OCI-LY1 (cell line): ENCODE data around the gene PDE3B.
"Not testable (repeated sequence)": the region's sequence is repeated elsewhere in the genome, so short reads cannot be mapped to it uniquely, and the experiment has no call there.

Source experiments
- H2AFZ ChIP-seq: fragments of 200-600 bp; sonication (generic), shearing (Covaris generic); 2 replicates; pipeline ENCODE4 v1.6.0; 2014; ENCODE audit warnings: antibody characterized with exemption, mild to moderate bottlenecking, low read length
- H3F3A ChIP-seq: fragments of 200-600 bp; sonication (generic), shearing (Covaris generic); 2 replicates; pipeline ENCODE4 v1.6.0; 2014; ENCODE audit warnings: mild to moderate bottlenecking, antibody characterized with exemption, low read length, moderate library complexity; ENCODE audit not compliant: insufficient read depth
- H3K27ac ChIP-seq: fragments of 200-600 bp; sonication (generic); 2 replicates; pipeline ENCODE4 v1.5.1; 2014; ENCODE audit warnings: low read length, mixed run types, mild to moderate bottlenecking, low read depth; ENCODE audit not compliant: poor library complexity, severe bottlenecking
- H3K27me3 ChIP-seq: fragments of 200-600 bp; sonication (generic); 2 replicates; pipeline ENCODE4 v1.6.0; 2014; ENCODE audit warnings: antibody characterized with exemption, mild to moderate bottlenecking, low read length, moderate library complexity; ENCODE audit not compliant: insufficient read depth
- H3K36me3 ChIP-seq: fragments of 200-600 bp; sonication (generic); 2 replicates; pipeline ENCODE4 v1.6.1; 2014; ENCODE audit warnings: mild to moderate bottlenecking, antibody characterized with exemption, low read length, moderate library complexity, mixed read lengths; ENCODE audit not compliant: insufficient read depth
- H3K4me1 ChIP-seq: fragments of 200-600 bp; sonication (generic); 2 replicates; pipeline ENCODE4 v1.5.1; 2014; ENCODE audit warnings: mild to moderate bottlenecking, low read length, moderate library complexity; ENCODE audit not compliant: insufficient read depth, severe bottlenecking
- H3K4me2 ChIP-seq: fragments of 200-600 bp; sonication (generic), shearing (Covaris generic); 2 replicates; pipeline ENCODE4 v1.6.1; 2014; ENCODE audit warnings: low read length
- H3K4me3 ChIP-seq: fragments of 200-600 bp; sonication (generic); 2 replicates; pipeline ENCODE4 v1.5.1; 2014; ENCODE audit warnings: low read length, low read depth, mild to moderate bottlenecking, mixed read lengths; ENCODE audit not compliant: poor library complexity, severe bottlenecking
- H3K79me2 ChIP-seq: fragments of 200-600 bp; shearing (Covaris generic); 2 replicates; pipeline ENCODE4 v1.6.1; 2016; ENCODE audit warnings: mixed run types, low read length, mixed read lengths; ENCODE audit not compliant: insufficient read depth
- H3K9ac ChIP-seq: fragments of 200-600 bp; sonication (generic), shearing (Covaris generic); 2 replicates; pipeline ENCODE4 v1.6.1; 2014; ENCODE audit warnings: mild to moderate bottlenecking, low read length, mixed read lengths
- H3K9me2 ChIP-seq: fragments of 200-600 bp; sonication (generic), shearing (Covaris generic); 2 replicates; pipeline ENCODE4 v1.6.1; 2014; ENCODE audit warnings: low read depth, mild to moderate bottlenecking, low read length, mixed read lengths
- H3K9me3 ChIP-seq: fragments of 200-600 bp; shearing (Covaris generic); 2 replicates; pipeline ENCODE4 v1.6.1; 2014; ENCODE audit warnings: low read length, mixed read lengths
- H4K20me1 ChIP-seq: fragments of 200-600 bp; sonication (generic), shearing (Covaris generic); 2 replicates; pipeline ENCODE4 v1.6.0; 2016; ENCODE audit warnings: mild to moderate bottlenecking, low read length; ENCODE audit not compliant: insufficient read depth
- CTCF ChIP-seq: fragments of 200-600 bp; sonication (generic), shearing (Covaris generic); IDR thresholded peaks from 2 replicates; pipeline ENCODE4 v1.5.1; 2017; ENCODE audit warnings: mild to moderate bottlenecking, antibody characterized with exemption, low read length, moderate library complexity, mixed read lengths
- EZH2 ChIP-seq: fragments of 200-600 bp; sonication (generic), shearing (Covaris generic); IDR thresholded peaks from 2 replicates; pipeline ENCODE4 v1.8.0; 2017; ENCODE audit warnings: borderline replicate concordance, mixed run types, mild to moderate bottlenecking, antibody characterized with exemption, low read length, moderate library complexity, mixed read lengths

The PDE3B gene

GRCh38 chr11:14881576-14882193 is 238.1 kb downstream of the PDE3B start:
- Histone ChIP-seq H3K4me1 (peaks cover 13% of the 10 kb centered on the region), H3K79me2 (no peaks in the 10 kb centered on the region), H3F3A (no peaks in the 10 kb centered on the region), H3K27me3 (no peaks in the 10 kb centered on the region), H3K27ac (no peak overlapping the region), H2AFZ (no peak overlapping the region), H3K9ac (no peak overlapping the region), H3K4me3 (no peak overlapping the region), H3K9me3 (no peaks in the 10 kb centered on the region), H3K4me2 (no peak overlapping the region), H3K9me2 (no peaks in the 10 kb centered on the region), H4K20me1 (no peaks in the 10 kb centered on the region), H3K36me3 (peaks cover 57% of the 10 kb centered on the region)
- TF ChIP-seq EZH2 (no peak), CTCF (no peak)

- Histone ChIP-seq H3F3A (no peaks in the 10 kb centered on the region), H3K9ac (no peak overlapping the region), H3K4me1 (peaks cover 13% of the 10 kb centered on the region), H4K20me1 (no peaks in the 10 kb centered on the region), H3K27me3 (no peaks in the 10 kb centered on the region), H3K27ac (no peak overlapping the region), H3K9me2 (no peaks in the 10 kb centered on the region), H3K4me2 (no peak overlapping the region), H3K79me2 (no peaks in the 10 kb centered on the region), H3K36me3 (peaks cover 54% of the 10 kb centered on the region), H3K4me3 (no peak overlapping the region), H3K9me3 (no peaks in the 10 kb centered on the region), H2AFZ (no peak overlapping the region)
- no peak for TF ChIP-seq CTCF
- no peak for TF ChIP-seq EZH2
Measured at GRCh38 chr11:14882196-14882595, 238.6 kb downstream of the PDE3B start.

DNA sequence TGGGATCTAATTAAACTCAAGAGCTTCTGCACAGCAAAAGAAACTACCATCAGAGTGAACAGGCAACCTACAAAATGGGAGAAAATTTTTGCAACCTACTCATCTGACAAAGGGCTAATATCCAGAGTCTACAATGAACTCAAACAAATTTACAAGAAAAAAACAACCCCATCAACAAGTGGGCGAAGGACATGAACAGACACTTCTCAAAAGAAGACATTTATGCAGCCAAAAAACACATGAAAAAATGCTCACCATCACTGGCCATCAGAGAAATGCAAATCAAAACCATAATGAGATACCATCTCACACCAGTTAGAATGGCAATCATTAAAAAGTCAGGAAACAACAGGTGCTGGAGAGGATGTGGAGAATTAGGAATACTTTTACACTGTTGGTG is 240.1 kb downstream of the PDE3B start:
- H3K4me3 ChIP-seq, H3K9me2 ChIP-seq, H3K4me2 ChIP-seq, H3K27ac ChIP-seq, H3K9ac ChIP-seq, H3K27me3 ChIP-seq, H3K9me3 ChIP-seq, H3K79me2 ChIP-seq, H3K4me1 ChIP-seq, H3F3A ChIP-seq, H2AFZ ChIP-seq, H4K20me1 ChIP-seq: not testable (repeated sequence)
- peaks cover 43% of the 10 kb centered on the region for H3K36me3 ChIP-seq

DNA sequence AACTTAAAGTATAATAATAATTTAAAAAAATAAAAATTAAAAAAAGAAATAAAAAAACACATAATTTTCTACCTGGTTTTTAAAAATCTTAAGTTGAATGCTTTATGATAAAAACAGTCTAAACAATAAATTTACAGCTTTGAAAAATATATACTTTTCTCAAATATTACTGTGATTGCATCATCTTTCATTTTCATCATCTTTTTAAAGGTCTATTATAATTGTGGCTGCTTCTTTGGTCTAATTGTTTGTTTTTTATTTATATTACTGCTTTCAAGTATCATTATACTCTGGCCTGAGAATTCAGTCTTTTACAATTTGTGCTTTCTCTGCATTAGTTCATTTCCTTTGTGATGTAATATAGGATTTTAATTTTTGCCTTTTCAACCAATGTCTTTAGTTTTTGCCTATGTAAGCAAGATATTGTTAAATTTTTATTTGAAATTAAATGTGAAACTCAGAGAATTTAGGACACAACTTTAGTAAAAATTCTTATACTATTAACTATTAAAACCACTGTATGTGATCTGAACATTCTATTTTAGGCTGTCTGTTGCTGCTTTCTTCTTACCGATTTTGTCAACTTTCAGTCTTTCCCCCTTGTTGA is 241.2 kb downstream of the PDE3B start:
- no peaks in the 10 kb centered on the region for H3K9me3 ChIP-seq
- peaks cover 33% of the 10 kb centered on the region for H3K36me3 ChIP-seq
- no peak overlapping the region for H3K9ac ChIP-seq
- H2AFZ ChIP-seq: no peak overlapping the region
- H3K9me2 ChIP-seq: no peaks in the 10 kb centered on the region
- H3K27ac ChIP-seq: no peak overlapping the region
- no peaks in the 10 kb centered on the region for H3K27me3 ChIP-seq
- no peak for TF ChIP-seq CTCF
- no peak for TF ChIP-seq EZH2
- H3K4me2 ChIP-seq: no peak overlapping the region
- H3K79me2 ChIP-seq: no peaks in the 10 kb centered on the region
- no peaks in the 10 kb centered on the region for H3F3A ChIP-seq
- H4K20me1 ChIP-seq: no peaks in the 10 kb centered on the region
- no peak overlapping the region for H3K4me3 ChIP-seq
- H3K4me1 ChIP-seq: peaks cover 15% of the 10 kb centered on the region
